H9 (cell line): ENCODE measurements around the gene RGS6. TPM values are rescaled to one million over a fixed set of nuclear protein-coding genes. Genes with fewer than 3 reads are reported as not detected.

Experiments used
- DNase-seq: peaks from one replicate; pipeline ENCODE4 v3.0.0-alpha.2; 2017
- H2AFZ ChIP-seq: one replicate; pipeline ENCODE4 v1.6.1; 2013; ENCODE audit warnings: mild to moderate bottlenecking, low read length, control low read depth, moderate library complexity
- H2AK5ac ChIP-seq: 2 replicates; pipeline ENCODE4 v1.6.1; 2013; ENCODE audit warnings: low read length, control low read depth, mixed read lengths; ENCODE audit not compliant: insufficient read length
- H2BK120ac ChIP-seq: one replicate; pipeline ENCODE4 v1.6.1; 2013; ENCODE audit warnings: low read depth, mild to moderate bottlenecking, low read length, control low read depth, inconsistent platforms; ENCODE audit not compliant: poor library complexity, severe bottlenecking
- H2BK12ac ChIP-seq: 2 replicates; pipeline ENCODE4 v1.6.1; 2013; ENCODE audit warnings: low read length, control low read depth, mixed read lengths, low read depth; ENCODE audit not compliant: insufficient read length
- H2BK15ac ChIP-seq: 2 replicates; pipeline ENCODE4 v1.6.1; 2013; ENCODE audit warnings: low read depth, low read length, control low read depth
- H2BK20ac ChIP-seq: one replicate; pipeline ENCODE4 v1.6.1; 2013; ENCODE audit warnings: low read depth, mild to moderate bottlenecking, low read length, control low read depth, inconsistent platforms; ENCODE audit not compliant: poor library complexity, severe bottlenecking
- H2BK5ac ChIP-seq: 2 replicates; pipeline ENCODE4 v1.6.1; 2013; ENCODE audit warnings: low read length, control low read depth, mixed read lengths; ENCODE audit not compliant: insufficient read length
- H3K14ac ChIP-seq: 2 replicates; pipeline ENCODE4 v1.6.1; 2013; ENCODE audit warnings: low read length, control low read depth; ENCODE audit not compliant: insufficient read depth
- H3K18ac ChIP-seq: 2 replicates; pipeline ENCODE4 v1.6.1; 2013; ENCODE audit warnings: low read depth, mild to moderate bottlenecking, mixed read lengths, low read length, control low read depth; ENCODE audit not compliant: insufficient read length
- H3K23ac ChIP-seq: 2 replicates; pipeline ENCODE4 v1.6.1; 2013; ENCODE audit warnings: low read length, control low read depth, mixed read lengths, low read depth; ENCODE audit not compliant: insufficient read length
- H3K23me2 ChIP-seq: 2 replicates; pipeline ENCODE4 v1.6.1; 2013; ENCODE audit warnings: low read depth, mild to moderate bottlenecking, mixed read lengths, low read length, control low read depth; ENCODE audit not compliant: insufficient read length, poor library complexity, severe bottlenecking
- H3K27ac ChIP-seq: 2 replicates; pipeline ENCODE4 v1.5.1; 2013; ENCODE audit warnings: low read length, control low read depth, mixed read lengths, low read depth; ENCODE audit not compliant: insufficient read length
- H3K27me3 ChIP-seq: 2 replicates; pipeline ENCODE4 v1.6.1; 2013; ENCODE audit warnings: low read length, control low read depth, inconsistent platforms; ENCODE audit not compliant: insufficient read depth
- H3K4ac ChIP-seq: 2 replicates; pipeline ENCODE4 v1.6.1; 2013; ENCODE audit warnings: low read depth, mild to moderate bottlenecking, control low read depth, inconsistent platforms, low read length, moderate library complexity
- H3K4me1 ChIP-seq: 2 replicates; pipeline ENCODE4 v1.6.1; 2013; ENCODE audit warnings: low read length, control low read depth, inconsistent platforms; ENCODE audit not compliant: insufficient read depth
- H3K4me2 ChIP-seq: 2 replicates; pipeline ENCODE4 v1.6.1; 2013; ENCODE audit warnings: low read length, control low read depth, mixed read lengths; ENCODE audit not compliant: insufficient read length, insufficient read depth
- H3K56ac ChIP-seq: 2 replicates; pipeline ENCODE4 v1.6.1; 2013; ENCODE audit warnings: low read depth, mild to moderate bottlenecking, mixed read lengths, low read length, control low read depth; ENCODE audit not compliant: insufficient read length
- H3K79me1 ChIP-seq: 2 replicates; pipeline ENCODE4 v1.6.1; 2013; ENCODE audit warnings: low read depth, mild to moderate bottlenecking, moderate library complexity, low read length, control low read depth, inconsistent platforms; ENCODE audit not compliant: insufficient read depth, poor library complexity, severe bottlenecking
- H3K79me2 ChIP-seq: 2 replicates; pipeline ENCODE4 v1.6.1; 2013; ENCODE audit warnings: low read length, control low read depth, inconsistent platforms; ENCODE audit not compliant: insufficient read depth
- H3K9ac ChIP-seq: 2 replicates; pipeline ENCODE4 v1.6.1; 2013; ENCODE audit warnings: low read length, control low read depth, mixed read lengths; ENCODE audit not compliant: insufficient read length; ENCODE audit errors: extremely low read depth
- H3K9me3 ChIP-seq: one replicate; pipeline ENCODE4 v1.6.1; 2013; ENCODE audit warnings: low read depth, low read length, inconsistent platforms; ENCODE audit not compliant: control insufficient read depth
- H3T11ph ChIP-seq: one replicate; pipeline ENCODE4 v1.6.1; 2013; ENCODE audit warnings: mild to moderate bottlenecking, low read length, control low read depth, inconsistent platforms
- H4K20me1 ChIP-seq: one replicate; pipeline ENCODE4 v1.6.1; 2013; ENCODE audit not compliant: control insufficient read depth, insufficient read length, insufficient read depth
- H4K5ac ChIP-seq: 2 replicates; pipeline ENCODE4 v1.6.1; 2013; ENCODE audit warnings: low read depth, mild to moderate bottlenecking, mixed read lengths, low read length, control low read depth; ENCODE audit not compliant: insufficient read length
- H4K8ac ChIP-seq: replicated peaks from 2 replicates; pipeline ENCODE4 v1.6.1; 2013; ENCODE audit warnings: low read length, control low read depth, mixed read lengths, low read depth; ENCODE audit not compliant: insufficient read length
- H4K91ac ChIP-seq: 2 replicates; pipeline ENCODE4 v1.6.1; 2013; ENCODE audit warnings: low read depth, mild to moderate bottlenecking, moderate library complexity, mixed read lengths, low read length, control low read depth; ENCODE audit not compliant: insufficient read length
- H3K27ac Mint-ChIP-seq, 3 experiments: 2 replicates in 2 of 3; 3 replicates in 1 of 3; pipeline ENCODE4 v1.8.0; 2020 to 2021; ENCODE audit warnings: mixed read lengths in 3 of 3, mild to moderate bottlenecking in 1 of 3, moderate library complexity in 1 of 3
- H3K27me3 Mint-ChIP-seq: 2 replicates; pipeline ENCODE4 v1.8.0; 2021; ENCODE audit warnings: low read depth, mild to moderate bottlenecking, moderate library complexity, mixed read lengths
- H3K36me3 Mint-ChIP-seq, 3 experiments: 2 replicates in 2 of 3; 3 replicates in 1 of 3; pipeline ENCODE4 v1.8.0; 2020 to 2021; ENCODE audit warnings: low read depth in 3 of 3, mixed read lengths in 3 of 3; ENCODE audit not compliant: insufficient read depth in 1 of 3
- H3K4me1 Mint-ChIP-seq, 2 experiments: 2 replicates each; pipeline ENCODE4 v1.8.0; 2020; ENCODE audit warnings: mixed read lengths in 2 of 2
- H3K4me3 Mint-ChIP-seq, 2 experiments: 2 replicates in 1 of 2; 3 replicates in 1 of 2; pipeline ENCODE4 v1.8.0; 2020 to 2021; ENCODE audit warnings: mild to moderate bottlenecking in 2 of 2, mixed read lengths in 2 of 2, moderate library complexity in 1 of 2
- H3K9me3 Mint-ChIP-seq, 2 experiments: 2 replicates in 1 of 2; 3 replicates in 1 of 2; pipeline ENCODE4 v1.8.0; 2020; ENCODE audit warnings: mild to moderate bottlenecking in 2 of 2, mixed read lengths in 2 of 2, moderate library complexity in 1 of 2
- WGBS: extraction: QIAGEN DNeasy Blood & Tissue Kit; methylation state at CpG from one replicate; pipeline ENCODE4 v1.1.7; 2013; ENCODE audit warnings: missing lambda C conversion rate, low lambda C conversion rate, mixed read lengths; ENCODE audit not compliant: insufficient read length; ENCODE audit errors: extremely low coverage; 5-methylcytosine and 5-hydroxymethylcytosine counted together
- total RNA-seq: library from RNA; stranded (reverse); gene quantifications from 2 replicates; pipeline ENCODE4 v1.2.1, GENCODE V29; 2021
- TF ChIP-seq, protein P1 (sequence below): fragments of 200-600 bp; sonication (generic); conservative IDR thresholded peaks from 3 replicates; pipeline ENCODE4 v1.8.0; 2021; ENCODE audit warnings: antibody characterized with exemption, mild to moderate bottlenecking

RGS6 gene
- total RNA-seq, 1 experiment from 2014 or later = 3.0 TPM

DNA sequence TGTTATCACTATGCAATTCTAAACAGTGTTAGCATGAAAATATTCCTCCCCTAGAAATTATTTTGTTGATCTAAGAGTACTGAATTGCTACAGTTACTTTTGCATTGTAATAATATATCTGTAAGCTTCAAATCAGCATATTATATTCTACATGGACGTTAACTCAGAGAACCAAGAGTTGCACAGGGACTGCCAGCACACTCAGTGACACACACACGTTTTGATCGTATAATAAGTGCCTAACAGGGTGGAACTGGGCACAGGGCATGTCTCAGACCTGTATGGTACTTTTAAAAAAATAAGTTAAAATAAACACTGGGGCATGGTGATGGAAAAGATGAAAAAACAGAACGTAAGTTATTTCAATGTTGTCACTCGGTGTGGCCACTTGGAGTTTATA, 451.6 kb downstream of the RGS6 start:
- DNase-seq = no peak
- Histone ChIP-seq H3K79me2 (no peaks in the 10 kb centered on the region), H3K9ac (no peak overlapping the region), H3K14ac (no peak overlapping the region), H3K27me3 (no peaks in the 10 kb centered on the region), H3K9me3 (no peaks in the 10 kb centered on the region), H3T11ph (no peak overlapping the region), H3K23ac (no peak overlapping the region), H3K79me1 (no peaks in the 10 kb centered on the region), H2BK20ac (no peak overlapping the region), H2AFZ (no peak overlapping the region), H4K8ac (no peak overlapping the region), H3K4me1 (no peaks in the 10 kb centered on the region), H3K23me2 (no peaks in the 10 kb centered on the region), H2BK5ac (no peak overlapping the region), H4K20me1 (no peaks in the 10 kb centered on the region), H4K5ac (no peak overlapping the region), H2BK120ac (no peak overlapping the region), H4K91ac (no peak overlapping the region), H2BK15ac (no peak overlapping the region), H3K18ac (no peak overlapping the region), H2AK5ac (no peak overlapping the region), H3K4me2 (no peak overlapping the region), H3K4ac (no peak overlapping the region), H3K27ac (no peak overlapping the region), H3K56ac (no peak overlapping the region), H2BK12ac (no peak overlapping the region)
- Mint-ChIP-seq H3K36me3 (no peaks in the 10 kb centered on the region; a peak in 1 of 7 replicates), H3K4me1 (peaks cover 0 to under 1% of the 10 kb centered on the region in 2 experiments; a peak in 1 of 4 replicates), H3K27me3 (peaks cover 2% of the 10 kb centered on the region; the same call in 1 of the 2 replicates), H3K4me3 (no peak overlapping the region), H3K27ac (no peak overlapping the region), H3K9me3 (peaks cover 9 to 11% of the 10 kb centered on the region in 2 experiments; a peak in 4 of 5 replicates)
- TF ChIP-seq, protein P1, sequence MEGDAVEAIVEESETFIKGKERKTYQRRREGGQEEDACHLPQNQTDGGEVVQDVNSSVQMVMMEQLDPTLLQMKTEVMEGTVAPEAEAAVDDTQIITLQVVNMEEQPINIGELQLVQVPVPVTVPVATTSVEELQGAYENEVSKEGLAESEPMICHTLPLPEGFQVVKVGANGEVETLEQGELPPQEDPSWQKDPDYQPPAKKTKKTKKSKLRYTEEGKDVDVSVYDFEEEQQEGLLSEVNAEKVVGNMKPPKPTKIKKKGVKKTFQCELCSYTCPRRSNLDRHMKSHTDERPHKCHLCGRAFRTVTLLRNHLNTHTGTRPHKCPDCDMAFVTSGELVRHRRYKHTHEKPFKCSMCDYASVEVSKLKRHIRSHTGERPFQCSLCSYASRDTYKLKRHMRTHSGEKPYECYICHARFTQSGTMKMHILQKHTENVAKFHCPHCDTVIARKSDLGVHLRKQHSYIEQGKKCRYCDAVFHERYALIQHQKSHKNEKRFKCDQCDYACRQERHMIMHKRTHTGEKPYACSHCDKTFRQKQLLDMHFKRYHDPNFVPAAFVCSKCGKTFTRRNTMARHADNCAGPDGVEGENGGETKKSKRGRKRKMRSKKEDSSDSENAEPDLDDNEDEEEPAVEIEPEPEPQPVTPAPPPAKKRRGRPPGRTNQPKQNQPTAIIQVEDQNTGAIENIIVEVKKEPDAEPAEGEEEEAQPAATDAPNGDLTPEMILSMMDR = no peak
- WGBS = no CpG with 5 or more reads among the region's 5 CpGs
